GM12873 (cell line): ENCODE measurements around the gene ZMYND8.

ENCODE experiments used
- CTCF ChIP-seq: IDR thresholded peaks from 2 replicates; pipeline ENCODE4 v1.5.1; 2012; ENCODE audit warnings: low read depth, mild to moderate bottlenecking, moderate library complexity, low read length, control low read depth; ENCODE audit not compliant: insufficient read depth; ENCODE audit errors: missing control alignments

Gene ZMYND8

DNA sequence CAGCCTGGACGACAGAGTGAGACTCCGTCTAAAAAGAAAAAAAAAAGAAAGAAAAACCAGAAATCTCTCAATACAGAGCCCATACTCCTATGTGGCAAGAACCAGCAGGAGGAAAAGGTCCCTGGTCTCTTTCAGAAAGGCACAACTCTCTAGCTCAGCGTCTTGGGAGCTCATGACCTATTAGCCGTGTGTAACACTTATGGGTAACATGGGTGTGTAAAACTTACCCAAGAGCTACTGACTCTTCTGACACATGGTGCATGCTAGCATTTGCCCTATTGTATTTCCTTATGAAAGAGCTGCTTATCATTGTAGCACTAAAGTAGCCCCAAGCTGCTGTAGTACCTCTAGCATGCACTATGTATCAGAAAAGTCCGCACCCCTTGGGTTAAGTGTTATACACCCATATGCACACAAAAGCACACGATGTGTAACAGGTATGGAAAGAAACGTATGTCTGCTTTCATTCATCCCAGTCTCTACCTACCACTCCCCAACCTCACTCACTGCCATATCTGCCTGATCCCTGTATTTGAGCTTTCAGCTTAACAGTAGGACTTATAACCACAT is 85.4 kb downstream of the ZMYND8 start:
- no peak for TF ChIP-seq CTCF

DNA sequence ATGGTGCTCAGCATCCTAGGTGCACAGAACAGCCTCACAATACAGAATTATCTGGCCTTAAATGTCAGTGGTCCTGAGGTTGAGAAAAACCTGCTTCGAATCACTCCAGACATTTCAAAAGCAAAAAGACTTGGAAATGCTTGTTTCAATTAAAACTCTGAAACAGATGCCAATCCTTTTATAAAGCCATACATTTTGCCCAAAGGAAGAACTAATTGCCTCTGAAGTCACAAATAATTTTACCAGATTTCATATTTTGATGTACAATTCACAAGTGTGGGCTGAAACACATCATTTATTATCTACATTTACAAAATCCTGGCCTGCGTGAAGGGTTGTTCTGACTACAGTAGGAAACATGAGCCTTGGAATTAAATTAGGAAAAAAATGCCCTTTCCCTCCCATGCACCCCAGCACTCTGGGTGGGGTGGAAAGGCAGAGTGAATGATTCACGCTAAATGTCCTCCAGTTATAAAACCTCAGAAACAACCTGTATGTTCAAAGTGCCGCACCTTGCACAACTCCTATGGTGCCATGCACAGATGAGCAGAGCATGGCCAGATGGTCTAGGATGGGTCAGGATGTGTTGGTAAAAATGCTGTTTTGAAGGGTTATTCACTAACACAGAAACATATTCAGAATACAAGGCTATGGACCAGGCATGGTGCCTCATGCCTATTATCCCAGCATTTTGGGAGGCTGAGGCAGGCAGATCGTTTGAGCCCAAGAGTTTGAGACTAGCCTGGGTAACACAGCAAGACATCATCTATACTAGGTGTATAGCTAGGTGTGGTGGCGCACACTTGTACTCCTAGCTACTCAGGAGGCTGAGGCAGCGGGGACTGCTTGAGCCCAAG is 87.0 kb downstream of the ZMYND8 start:
- no peak for TF ChIP-seq CTCF

GRCh38 chr20:47267621-47268020 is 88.9 kb downstream of the ZMYND8 start:
- no peak for TF ChIP-seq CTCF

GRCh38 chr20:47266847-47267515 is 89.5 kb downstream of the ZMYND8 start:
- no peak for TF ChIP-seq CTCF

DNA sequence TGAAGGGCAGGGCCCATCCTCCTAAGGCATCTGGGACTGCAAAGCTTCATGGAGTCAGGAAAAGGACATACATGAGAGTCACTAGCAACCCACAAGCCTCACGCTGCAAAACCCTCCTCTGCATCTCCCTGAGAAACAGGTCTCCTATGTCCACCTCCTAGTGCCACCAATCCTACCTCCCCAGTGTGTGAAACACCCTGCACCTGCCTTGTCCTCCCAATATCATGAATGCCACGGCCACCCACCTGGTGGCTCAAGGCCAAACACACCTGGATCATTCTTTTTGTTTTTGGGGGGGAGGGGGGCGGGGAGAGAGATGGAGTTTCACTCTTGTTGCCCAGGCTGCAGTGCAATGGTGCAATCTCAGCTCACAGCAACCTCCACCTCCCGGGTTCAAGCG is 90.5 kb downstream of the ZMYND8 start:
- TF ChIP-seq CTCF, result no peak

GRCh38 chr20:47265214-47265613 is 91.3 kb downstream of the ZMYND8 start:
- TF ChIP-seq CTCF, result no peak

DNA sequence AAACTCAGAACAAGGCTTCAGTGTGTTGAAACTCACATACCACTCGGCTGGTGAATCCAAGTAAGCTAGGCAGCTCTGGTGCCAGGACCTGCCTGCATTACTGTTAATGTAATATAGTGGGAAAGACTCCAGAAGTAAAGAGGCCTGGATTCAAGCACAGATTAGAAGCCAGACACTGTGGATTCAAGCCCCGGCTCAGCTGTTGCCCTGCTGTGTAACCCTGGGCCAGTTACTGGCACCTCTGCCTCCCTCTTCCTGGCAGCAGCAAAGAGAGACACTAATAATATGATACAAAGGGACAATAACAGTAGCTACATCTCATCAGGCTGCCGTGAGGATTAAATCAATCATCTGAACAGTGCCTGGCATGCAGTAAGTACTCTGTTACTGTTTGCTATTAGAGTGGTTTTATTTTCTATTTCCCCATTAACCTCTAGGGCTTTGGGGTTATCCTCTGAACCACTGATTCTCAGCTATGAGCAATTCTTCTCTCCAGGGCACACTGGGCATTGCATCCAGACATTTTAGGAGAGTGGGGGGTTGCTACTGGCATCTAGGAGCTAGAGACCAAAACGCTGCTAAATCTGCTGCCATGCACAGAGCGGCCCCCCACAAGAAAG is 92.9 kb downstream of the ZMYND8 start:
- TF ChIP-seq CTCF, result peak; percentile 8
